KMS-11 (cell line): ENCODE measurements around the gene RSPH1.
A peak's percentile ranks its signal among the peaks of the same experiment; 100 is the strongest.

Experiments
- H2AFZ ChIP-seq: fragments of 200-600 bp; sonication (generic); 2 replicates; pipeline ENCODE4 v1.6.1; 2016; ENCODE audit warnings: antibody characterized with exemption, mixed run types, low read depth
- H3K27ac ChIP-seq: fragments of 200-600 bp; sonication (generic); 2 replicates; pipeline ENCODE4 v1.6.1; 2016; ENCODE audit warnings: mild to moderate bottlenecking, mixed run types
- H3K27me3 ChIP-seq: fragments of 200-600 bp; sonication (generic); 2 replicates; pipeline ENCODE4 v1.6.1; 2017; ENCODE audit warnings: mild to moderate bottlenecking, low read depth, mixed run types, moderate library complexity; ENCODE audit not compliant: insufficient read depth
- H3K36me3 ChIP-seq: fragments of 200-600 bp; sonication (generic); 2 replicates; pipeline ENCODE4 v1.6.1; 2017; ENCODE audit warnings: mild to moderate bottlenecking, mixed run types; ENCODE audit not compliant: insufficient read depth
- H3K4me1 ChIP-seq: fragments of 200-600 bp; sonication (generic); 2 replicates; pipeline ENCODE4 v1.6.1; 2016; ENCODE audit warnings: mild to moderate bottlenecking, low read depth, mixed run types; ENCODE audit not compliant: poor library complexity, severe bottlenecking
- H3K4me2 ChIP-seq: fragments of 200-600 bp; sonication (generic); 2 replicates; pipeline ENCODE4 v1.7.0; 2016; ENCODE audit warnings: mild to moderate bottlenecking, mixed run types
- H3K4me3 ChIP-seq: fragments of 200-600 bp; sonication (generic); IDR thresholded peaks from 2 replicates; pipeline ENCODE4 v1.6.1; 2017; ENCODE audit warnings: low read depth, low read length, mixed read lengths; ENCODE audit not compliant: insufficient read depth
- H3K79me2 ChIP-seq: fragments of 200-600 bp; sonication (generic); 2 replicates; pipeline ENCODE4 v1.6.1; 2016; ENCODE audit warnings: low read depth, mixed run types; ENCODE audit not compliant: insufficient read depth
- H3K9ac ChIP-seq: fragments of 200-600 bp; sonication (generic); 2 replicates; pipeline ENCODE4 v1.6.1; 2016; ENCODE audit warnings: mild to moderate bottlenecking, mixed run types
- H4K20me1 ChIP-seq: fragments of 200-600 bp; sonication (generic); 2 replicates; pipeline ENCODE4 v1.6.1; 2016; ENCODE audit warnings: mild to moderate bottlenecking, mixed run types; ENCODE audit not compliant: insufficient read depth
- CTCF ChIP-seq: fragments of 200-600 bp; sonication (generic); conservative IDR thresholded peaks from 2 replicates; pipeline ENCODE4 v1.6.1; 2017; ENCODE audit warnings: low read depth, mild to moderate bottlenecking, antibody characterized with exemption, low read length, moderate library complexity, mixed read lengths

The RSPH1 gene

DNA sequence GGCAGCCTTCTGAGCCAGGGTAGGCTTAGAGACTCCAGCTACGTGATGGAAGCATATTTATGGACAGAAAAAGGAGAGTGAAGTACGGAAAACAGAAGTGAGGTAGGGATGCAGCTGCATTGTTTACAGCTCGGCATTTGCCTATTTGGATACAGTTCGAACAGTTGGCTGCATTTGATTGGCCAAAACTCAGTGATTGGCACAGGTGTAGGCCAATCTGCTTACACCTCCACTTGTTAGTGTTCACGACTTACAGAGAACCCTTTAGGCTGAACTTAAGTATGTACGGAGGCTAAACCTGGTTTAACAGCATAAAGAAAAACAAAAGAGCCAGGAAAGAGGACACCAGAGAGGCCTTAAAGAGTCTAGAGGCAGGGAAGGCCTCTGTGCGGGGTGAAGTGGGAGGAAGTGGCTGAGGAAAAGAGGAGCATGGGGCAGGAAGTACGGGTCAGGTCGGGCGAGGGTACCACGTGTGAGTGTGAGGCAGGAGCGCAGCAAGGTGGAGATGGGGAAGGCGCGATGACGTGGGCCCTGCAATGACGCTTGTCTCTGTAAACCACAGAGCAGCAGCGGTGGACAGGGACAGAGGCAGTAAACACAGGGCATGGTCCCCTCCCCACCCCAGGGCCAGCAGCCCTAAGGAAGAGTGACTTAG lies 32.0 kb downstream of the RSPH1 start:
- no peaks in the 10 kb centered on the region; the same call in 1 of the 2 replicates for H3K27me3 ChIP-seq
- no peak for TF ChIP-seq CTCF
- H4K20me1 ChIP-seq: no peaks in the 10 kb centered on the region
- H3K4me1 ChIP-seq: peaks cover 95% of the 10 kb centered on the region
- H3K9ac ChIP-seq: no peak overlapping the region
- H3K4me2 ChIP-seq: peak overlapping the region; percentile 67; the same call in 1 of the 2 replicates
- H3K27ac ChIP-seq: no peak overlapping the region
- H3K4me3 ChIP-seq: no peak overlapping the region
- H3K79me2 ChIP-seq: no peaks in the 10 kb centered on the region
- H3K36me3 ChIP-seq: no peaks in the 10 kb centered on the region
- no peak overlapping the region for H2AFZ ChIP-seq

DNA sequence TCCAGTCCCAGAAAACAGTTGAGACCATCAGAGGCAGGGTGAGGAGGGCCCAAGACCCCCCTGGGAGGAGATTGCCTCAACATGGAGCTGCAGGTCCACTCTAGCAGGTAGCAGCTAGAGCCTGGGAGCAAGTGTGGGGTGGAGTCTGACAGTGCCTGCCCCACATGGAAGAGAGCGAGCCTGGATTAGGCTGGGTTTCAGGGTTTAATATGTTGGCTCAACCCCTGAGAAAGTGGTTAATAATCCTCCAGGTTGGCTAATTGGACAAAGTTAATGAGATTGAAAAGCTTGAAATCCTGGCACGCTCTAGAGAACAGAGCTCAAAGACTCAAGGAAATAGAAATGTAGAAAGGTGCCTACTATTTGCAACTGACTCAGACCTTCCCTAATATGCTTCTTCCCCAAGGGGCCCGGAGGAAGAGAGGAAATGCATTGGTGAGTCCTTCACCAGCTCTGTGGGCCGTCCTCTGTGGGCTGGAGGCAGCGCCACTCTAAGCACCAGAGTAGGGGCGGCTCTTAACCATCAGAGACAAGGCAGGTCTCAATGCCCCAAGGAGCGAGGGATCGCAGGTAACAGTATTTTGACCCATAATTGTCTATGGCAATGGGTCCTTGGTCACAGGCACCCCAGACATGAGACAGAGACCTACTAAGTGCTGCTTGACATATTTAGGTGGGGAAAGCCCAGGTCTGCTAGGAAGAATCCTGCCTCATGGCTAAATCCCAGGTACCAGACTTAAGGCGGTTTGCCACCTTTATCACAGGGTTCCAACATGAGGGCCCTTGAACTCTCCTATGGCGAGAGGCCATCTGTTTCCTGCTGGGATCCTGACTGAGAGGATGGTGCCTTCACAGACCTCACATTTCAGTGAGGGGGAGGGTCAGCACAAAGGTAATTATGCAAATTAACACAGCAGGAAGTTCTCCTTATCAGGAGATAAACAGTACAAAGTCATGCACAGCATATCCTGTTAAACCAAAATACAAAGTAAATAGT lies 33.8 kb downstream of the RSPH1 start:
- peaks cover 77% of the 10 kb centered on the region for H3K4me1 ChIP-seq

GRCh38 chr21:42461185-42461520 lies 34.9 kb downstream of the RSPH1 start:
- TF ChIP-seq CTCF: no peak
- no peak overlapping the region for H3K4me3 ChIP-seq

More for the DNA sequence above, 33.8 kb downstream of the RSPH1 start:
- H3K36me3 ChIP-seq: no peaks in the 10 kb centered on the region
- H3K4me2 ChIP-seq: peak overlapping the region; percentile 49; the same call in 1 of the 2 replicates
- H2AFZ ChIP-seq: no peak overlapping the region
- H3K4me3 ChIP-seq: no peak overlapping the region
- H4K20me1 ChIP-seq: no peaks in the 10 kb centered on the region
- H3K27me3 ChIP-seq: no peaks in the 10 kb centered on the region; the same call in 1 of the 2 replicates
- TF ChIP-seq CTCF: no peak
- no peaks in the 10 kb centered on the region for H3K79me2 ChIP-seq
- no peak overlapping the region for H3K27ac ChIP-seq
- no peak overlapping the region for H3K9ac ChIP-seq

GRCh38 chr21:42460391-42461184 lies 35.4 kb downstream of the RSPH1 start:
- peak overlapping the region; percentile 47; the same call in 1 of the 2 replicates for H3K27ac ChIP-seq
- peak overlapping the region; percentile 23; the same call in 1 of the 2 replicates for H3K9ac ChIP-seq
- H3K4me3 ChIP-seq: no peak overlapping the region
- no peaks in the 10 kb centered on the region for H4K20me1 ChIP-seq
- H3K79me2 ChIP-seq: no peaks in the 10 kb centered on the region
- no peaks in the 10 kb centered on the region for H3K36me3 ChIP-seq
- peaks cover 61% of the 10 kb centered on the region for H3K4me1 ChIP-seq
- no peak overlapping the region for H2AFZ ChIP-seq
- no peak for TF ChIP-seq CTCF
- H3K27me3 ChIP-seq: no peaks in the 10 kb centered on the region; the same call in 1 of the 2 replicates
- H3K4me2 ChIP-seq: peak overlapping the region; percentile 49

More at GRCh38 chr21:42461185-42461520, 34.9 kb downstream of the RSPH1 start:
- Histone ChIP-seq H2AFZ (no peak overlapping the region), H3K79me2 (no peaks in the 10 kb centered on the region), H3K9ac (peak overlapping the region; percentile 23; the same call in 1 of the 2 replicates), H3K4me1 (peaks cover 66% of the 10 kb centered on the region), H3K27ac (peak overlapping the region; percentile 47; the same call in 1 of the 2 replicates), H4K20me1 (no peaks in the 10 kb centered on the region), H3K36me3 (no peaks in the 10 kb centered on the region), H3K4me2 (peak overlapping the region; percentile 49), H3K27me3 (no peaks in the 10 kb centered on the region; the same call in 1 of the 2 replicates)
